ENCODE results near the gene INPP5E.
A peak's percentile ranks its signal among the peaks of the same experiment; 100 is the strongest.

The INPP5E gene

DNA sequence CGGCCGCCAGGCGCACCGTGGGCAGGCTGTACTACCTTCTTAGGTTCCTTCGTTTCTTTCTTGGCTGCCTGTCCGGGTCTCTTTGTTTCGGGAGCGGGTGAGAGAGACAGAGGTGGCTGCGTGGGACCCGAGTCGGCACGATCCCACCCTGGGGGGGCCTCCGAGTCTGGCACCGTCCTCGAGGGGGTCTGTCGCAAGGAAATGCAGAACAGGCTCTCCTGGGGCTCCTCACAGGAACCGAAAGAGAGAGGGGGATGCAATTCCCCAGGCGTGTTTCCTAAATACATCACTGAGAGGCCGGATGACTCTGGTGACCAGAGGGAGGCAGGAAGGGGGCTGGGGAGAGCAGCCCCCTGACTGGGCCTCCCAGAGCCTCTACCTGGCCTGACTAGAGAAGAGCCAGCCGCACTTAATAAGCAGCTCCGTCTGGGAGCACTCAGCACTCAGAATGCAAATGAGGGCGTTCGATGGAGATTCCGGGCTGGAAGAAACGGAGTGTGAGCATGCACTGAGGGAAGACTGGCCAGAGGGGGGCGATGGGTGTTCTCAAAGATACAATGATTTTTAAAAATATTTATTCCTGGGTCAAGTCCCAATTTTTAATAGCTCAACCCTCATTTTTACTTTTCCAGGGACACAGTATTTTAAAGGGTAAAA lies 11.7 kb upstream of the INPP5E start:
- Histone ChIP-seq H3K9ac (ENCODE audit: low read length) (no peak overlapping the region), H3K4me3 (ENCODE audit: low read length) (no peak overlapping the region), H3K4me1 (ENCODE audit: control insufficient read depth, insufficient read depth, low read length) (no peaks in the 10 kb centered on the region), H3K27ac (ENCODE audit: low read depth, low read length) (no peak overlapping the region), H3K27me3 (ENCODE audit: control insufficient read depth, insufficient read depth, low read length) (no peaks in the 10 kb centered on the region), H3K36me3 (ENCODE audit: control insufficient read depth, insufficient read depth, low read length) (peaks cover 57% of the 10 kb centered on the region)

- Histone ChIP-seq H3K36me3 (ENCODE audit: control insufficient read depth, insufficient read depth, low read length) (peaks cover 42% of the 10 kb centered on the region), H3K27ac (ENCODE audit: low read depth, low read length) (no peak overlapping the region)
These were observed 9.0 kb upstream of the INPP5E start for GRCh38 chr9:136448655-136449054.

DNA sequence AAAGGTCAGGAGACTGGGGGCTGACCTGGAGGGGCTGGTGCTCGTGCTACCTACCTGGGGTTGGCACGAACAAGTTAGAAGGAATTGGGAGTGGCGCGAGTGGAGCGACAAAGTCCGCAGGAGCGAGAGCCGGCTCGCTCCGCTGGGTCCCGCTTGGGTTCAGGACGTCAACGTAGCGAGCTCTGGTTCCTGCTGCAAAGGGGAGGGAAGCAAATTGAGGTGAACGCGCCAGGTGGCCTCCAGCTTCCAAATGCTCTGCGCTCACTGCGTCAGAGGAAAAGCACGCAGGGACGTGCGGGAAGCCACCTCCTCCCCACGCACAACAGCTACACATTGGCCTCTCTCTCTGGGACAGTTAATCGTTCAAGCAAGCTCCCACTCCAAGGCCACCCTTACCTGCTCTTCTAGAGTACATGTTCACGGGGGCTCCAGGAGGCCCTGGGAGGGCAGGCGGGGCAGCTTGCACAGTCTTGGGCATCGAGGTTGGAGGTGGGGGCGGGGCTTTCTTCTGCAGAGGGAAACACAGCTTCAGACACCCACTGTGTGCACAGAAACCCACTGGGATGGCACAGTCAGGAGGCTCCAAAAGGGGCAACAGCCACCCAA lies 7.6 kb upstream of the INPP5E start:
- no peak overlapping the region for H3K27ac ChIP-seq (ENCODE audit: low read depth, low read length)
- no peak overlapping the region for H3K4me3 ChIP-seq (ENCODE audit: low read length)
- no peaks in the 10 kb centered on the region for H3K4me1 ChIP-seq (ENCODE audit: control insufficient read depth, insufficient read depth, low read length)
- H3K27me3 ChIP-seq (ENCODE audit: control insufficient read depth, insufficient read depth, low read length) = no peaks in the 10 kb centered on the region
- H3K9ac ChIP-seq (ENCODE audit: low read length) = no peak overlapping the region
- peaks cover 47% of the 10 kb centered on the region for H3K36me3 ChIP-seq (ENCODE audit: control insufficient read depth, insufficient read depth, low read length)

More at GRCh38 chr9:136448655-136449054, 9.0 kb upstream of the INPP5E start:
- Histone ChIP-seq H3K27me3 (ENCODE audit: control insufficient read depth, insufficient read depth, low read length) (no peaks in the 10 kb centered on the region), H3K4me3 (ENCODE audit: low read length) (no peak overlapping the region), H3K9ac (ENCODE audit: low read length) (no peak overlapping the region), H3K4me1 (ENCODE audit: control insufficient read depth, insufficient read depth, low read length) (no peaks in the 10 kb centered on the region)

DNA sequence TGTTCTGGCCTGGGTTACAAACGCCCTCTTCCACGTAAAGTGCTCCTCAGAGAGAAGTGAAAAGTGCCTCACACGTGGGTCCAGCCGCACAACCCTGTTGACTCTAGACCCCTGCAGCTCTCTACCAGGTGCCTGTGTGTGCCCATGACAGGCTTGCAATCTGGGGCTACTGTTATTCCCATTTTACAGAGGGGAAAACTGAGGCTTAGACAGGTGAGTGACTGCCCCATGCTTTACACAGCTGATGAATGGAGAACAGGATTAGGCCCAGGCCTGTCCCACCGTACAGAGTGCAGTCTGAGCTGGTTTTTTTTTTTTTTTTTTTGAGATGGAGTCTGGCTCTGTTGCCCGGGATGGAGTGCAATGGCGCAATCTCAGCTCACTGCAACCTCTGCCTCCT lies 6.2 kb upstream of the INPP5E start:
- no peaks in the 10 kb centered on the region for H3K4me1 ChIP-seq (ENCODE audit: control insufficient read depth, insufficient read depth, low read length)
- no peak overlapping the region for H3K4me3 ChIP-seq (ENCODE audit: low read length)
- peaks cover 47% of the 10 kb centered on the region for H3K36me3 ChIP-seq (ENCODE audit: control insufficient read depth, insufficient read depth, low read length)
- H3K9ac ChIP-seq (ENCODE audit: low read length) = no peak overlapping the region
- H3K27me3 ChIP-seq (ENCODE audit: control insufficient read depth, insufficient read depth, low read length) = no peaks in the 10 kb centered on the region
- no peak overlapping the region for H3K27ac ChIP-seq (ENCODE audit: low read depth, low read length)

DNA sequence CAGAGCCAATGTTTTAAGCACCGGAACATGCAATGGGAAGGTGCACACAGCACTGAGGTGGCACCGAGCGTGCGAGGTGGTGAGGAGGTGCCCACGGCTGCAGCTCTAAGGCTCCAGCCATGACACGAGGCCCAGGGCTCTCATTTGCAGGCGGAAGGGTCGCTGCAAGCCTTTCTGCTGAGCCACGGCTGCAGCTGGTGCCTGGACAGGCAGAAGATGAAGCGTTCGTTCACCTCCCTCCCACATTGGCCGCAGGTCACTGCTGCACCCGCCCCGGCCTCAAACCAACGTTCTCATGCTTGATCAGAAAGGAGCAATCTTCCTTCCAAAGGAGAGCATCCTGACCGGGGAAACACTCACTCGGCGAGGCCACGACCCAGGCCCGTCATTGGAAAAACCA lies 4.5 kb upstream of the INPP5E start:
- Histone ChIP-seq H3K27me3 (ENCODE audit: control insufficient read depth, insufficient read depth, low read length) (no peaks in the 10 kb centered on the region), H3K9ac (ENCODE audit: low read length) (no peak overlapping the region), H3K27ac (ENCODE audit: low read depth, low read length) (no peak overlapping the region), H3K4me3 (ENCODE audit: low read length) (no peak overlapping the region), H3K36me3 (ENCODE audit: control insufficient read depth, insufficient read depth, low read length) (peaks cover 42% of the 10 kb centered on the region), H3K4me1 (ENCODE audit: control insufficient read depth, insufficient read depth, low read length) (no peaks in the 10 kb centered on the region)

DNA sequence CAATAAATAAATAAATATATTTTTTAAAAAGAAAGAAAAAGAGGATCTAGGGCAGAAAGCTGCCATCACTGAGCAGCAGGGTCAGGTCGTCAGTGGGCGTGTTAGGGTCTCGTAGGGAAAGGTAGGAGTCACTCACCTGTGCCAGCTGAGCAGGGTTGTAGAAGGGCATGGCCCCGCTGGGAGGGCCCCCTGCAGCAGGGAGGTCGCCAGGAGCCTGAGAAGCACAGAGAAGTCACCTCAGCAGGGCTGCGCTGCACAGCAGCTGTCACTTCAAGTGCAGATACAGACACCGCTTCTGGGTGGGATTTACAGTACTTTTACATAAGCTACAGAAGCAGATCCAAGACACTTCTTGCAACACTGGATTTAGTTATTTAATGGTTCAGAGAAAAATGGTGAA lies 4.0 kb upstream of the INPP5E start:
- Histone ChIP-seq H3K36me3 (ENCODE audit: control insufficient read depth, insufficient read depth, low read length) (peaks cover 38% of the 10 kb centered on the region), H3K27me3 (ENCODE audit: control insufficient read depth, insufficient read depth, low read length) (no peaks in the 10 kb centered on the region), H3K4me3 (ENCODE audit: low read length) (no peak overlapping the region), H3K9ac (ENCODE audit: low read length) (no peak overlapping the region), H3K27ac (ENCODE audit: low read depth, low read length) (no peak overlapping the region), H3K4me1 (ENCODE audit: control insufficient read depth, insufficient read depth, low read length) (no peaks in the 10 kb centered on the region)

DNA sequence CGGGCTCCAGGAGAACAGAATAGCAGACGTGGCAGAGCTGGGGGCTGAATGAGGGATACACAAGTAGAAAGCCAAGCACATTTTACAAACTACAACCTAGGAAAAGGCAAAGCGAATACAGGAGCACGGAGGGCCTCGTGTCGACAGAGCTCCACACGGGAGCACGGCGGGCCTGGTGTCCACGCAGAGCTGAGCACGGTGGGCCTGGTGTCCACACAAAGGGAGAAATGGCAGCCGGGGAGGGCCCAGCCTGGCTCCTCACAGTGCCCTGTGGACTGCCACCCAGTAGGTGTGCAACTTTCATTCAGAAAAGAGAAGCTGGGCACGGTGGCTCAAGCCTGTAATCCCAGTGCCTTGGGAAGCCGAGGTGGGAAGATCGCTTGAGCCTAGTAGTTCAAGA lies 3.4 kb upstream of the INPP5E start:
- no peak overlapping the region for H3K9ac ChIP-seq (ENCODE audit: low read length)

GRCh38 chr9:136442265-136442664 lies 2.6 kb upstream of the INPP5E start:
- Histone ChIP-seq H3K4me3 (ENCODE audit: low read length) (no peak overlapping the region), H3K4me1 (ENCODE audit: control insufficient read depth, insufficient read depth, low read length) (peaks cover 11% of the 10 kb centered on the region), H3K9ac (ENCODE audit: low read length) (no peak overlapping the region), H3K27me3 (ENCODE audit: control insufficient read depth, insufficient read depth, low read length) (no peaks in the 10 kb centered on the region), H3K36me3 (ENCODE audit: control insufficient read depth, insufficient read depth, low read length) (peaks cover 31% of the 10 kb centered on the region), H3K27ac (ENCODE audit: low read depth, low read length) (no peak overlapping the region)

More for the DNA sequence above, 3.4 kb upstream of the INPP5E start:
- Histone ChIP-seq H3K36me3 (ENCODE audit: control insufficient read depth, insufficient read depth, low read length) (peaks cover 35% of the 10 kb centered on the region), H3K27me3 (ENCODE audit: control insufficient read depth, insufficient read depth, low read length) (no peaks in the 10 kb centered on the region), H3K4me3 (ENCODE audit: low read length) (no peak overlapping the region), H3K4me1 (ENCODE audit: control insufficient read depth, insufficient read depth, low read length) (peaks cover 3% of the 10 kb centered on the region), H3K27ac (ENCODE audit: low read depth, low read length) (no peak overlapping the region)

GRCh38 chr9:136441681-136442245 lies 2.1 kb upstream of the INPP5E start:
- Histone ChIP-seq H3K36me3 (ENCODE audit: control insufficient read depth, insufficient read depth, low read length) (peaks cover 26% of the 10 kb centered on the region), H3K9ac (ENCODE audit: low read length) (no peak overlapping the region), H3K4me1 (ENCODE audit: control insufficient read depth, insufficient read depth, low read length) (peaks cover 11% of the 10 kb centered on the region), H3K27me3 (ENCODE audit: control insufficient read depth, insufficient read depth, low read length) (no peaks in the 10 kb centered on the region), H3K27ac (ENCODE audit: low read depth, low read length) (no peak overlapping the region), H3K4me3 (ENCODE audit: low read length) (no peak overlapping the region)

DNA sequence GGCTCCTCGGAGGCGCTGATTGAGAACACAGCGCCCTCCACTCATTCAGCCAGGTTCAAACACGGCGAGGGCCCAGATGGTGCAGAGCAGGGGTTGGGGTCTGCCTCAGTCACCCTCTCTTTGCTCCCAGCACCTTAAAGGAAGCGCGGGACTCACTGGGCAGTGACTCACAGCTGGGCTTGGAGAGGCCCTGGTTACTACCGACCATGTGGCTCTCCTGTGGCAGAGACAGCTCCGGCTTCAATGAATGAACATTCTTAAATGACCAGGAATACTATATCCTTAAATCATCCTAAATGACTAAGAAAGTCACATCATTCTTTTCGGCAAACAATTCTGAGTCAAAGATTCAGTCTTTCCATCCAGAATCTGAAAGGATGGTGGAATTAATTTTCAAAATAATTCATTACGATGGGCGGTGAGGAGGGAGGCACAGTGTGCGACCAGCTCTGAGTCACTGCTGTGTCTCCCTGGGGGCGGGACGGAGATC lies 1.6 kb upstream of the INPP5E start:
- Histone ChIP-seq H3K9ac (ENCODE audit: low read length) (no peak overlapping the region), H3K36me3 (ENCODE audit: control insufficient read depth, insufficient read depth, low read length) (peaks cover 23% of the 10 kb centered on the region), H3K4me3 (ENCODE audit: low read length) (no peak overlapping the region), H3K27ac (ENCODE audit: low read depth, low read length) (no peak overlapping the region), H3K27me3 (ENCODE audit: control insufficient read depth, insufficient read depth, low read length) (no peaks in the 10 kb centered on the region), H3K4me1 (ENCODE audit: control insufficient read depth, insufficient read depth, low read length) (peaks cover 11% of the 10 kb centered on the region)

DNA sequence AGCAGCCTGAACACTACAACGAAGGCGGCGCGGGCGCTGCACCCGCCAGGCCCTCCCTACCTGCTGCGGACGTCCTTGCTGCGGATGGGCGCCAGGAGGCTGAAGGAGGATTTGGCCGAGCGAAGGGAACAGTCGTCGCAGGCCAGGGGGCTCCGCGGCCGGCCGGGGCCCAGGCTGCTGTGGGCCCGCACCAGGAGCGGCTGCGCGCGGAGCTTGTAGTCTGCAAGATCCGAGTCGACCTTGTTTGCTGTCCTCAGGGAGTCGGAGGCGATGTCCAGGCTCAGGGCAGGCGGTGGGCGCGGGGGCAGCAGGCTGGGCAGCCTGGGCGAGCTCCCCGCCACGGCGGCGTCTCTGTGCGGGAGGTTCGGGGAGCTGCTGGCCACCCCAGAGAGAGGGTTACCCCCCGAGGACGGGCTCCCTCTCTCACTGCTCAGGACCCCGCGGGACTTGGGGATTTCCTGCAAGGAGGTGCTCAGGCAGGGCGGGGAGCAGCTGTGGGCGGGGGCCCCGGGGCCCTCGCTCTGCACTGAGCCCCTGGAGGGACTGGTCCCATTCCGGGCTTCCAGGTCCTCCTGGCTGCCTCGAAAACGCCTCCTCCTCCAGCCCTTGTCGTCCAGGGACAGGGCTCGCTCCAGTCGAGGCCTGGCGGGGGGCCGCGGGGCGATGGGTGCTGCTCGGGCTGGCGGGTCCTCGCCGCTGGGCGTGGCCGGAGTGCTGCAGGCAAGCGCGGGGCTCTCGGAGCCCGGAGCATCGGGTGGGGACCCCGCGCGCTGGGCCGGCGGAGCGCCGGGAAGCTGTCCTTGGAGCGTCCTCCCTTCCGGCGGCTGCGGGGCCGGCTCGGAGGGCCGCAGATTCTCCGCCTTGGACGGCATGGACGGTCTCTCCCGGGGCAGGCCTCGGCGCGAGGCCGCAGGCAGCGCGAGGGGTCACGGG lies 831 bp downstream of the INPP5E start:
- Histone ChIP-seq H3K36me3 (ENCODE audit: control insufficient read depth, insufficient read depth, low read length) (peaks cover 16% of the 10 kb centered on the region), H3K9ac (ENCODE audit: low read length) (peak overlapping the region; percentile 49), H3K27me3 (ENCODE audit: control insufficient read depth, insufficient read depth, low read length) (no peaks in the 10 kb centered on the region), H3K4me3 (ENCODE audit: low read length) (peak overlapping the region; percentile 79), H3K4me1 (ENCODE audit: control insufficient read depth, insufficient read depth, low read length) (peaks cover 11% of the 10 kb centered on the region), H3K27ac (ENCODE audit: low read depth, low read length) (no peak overlapping the region)

Measured in rectal smooth muscle tissue (tissue), 1 donor.